ENCODE results near the gene SORCS2.
A peak's percentile ranks its signal among the peaks of the same experiment; 100 is the strongest.

The SORCS2 gene

GRCh38 chr4:7192252-7193029 is at the start of gene SORCS2:
SORCS2 (plus strand) TSS chr4:7192538.
- DNase-seq = peak; percentile 87

GRCh38 chr4:7144374-7145290 is 47.7 kb upstream of the SORCS2 start:
- no peak for DNase-seq

DNA sequence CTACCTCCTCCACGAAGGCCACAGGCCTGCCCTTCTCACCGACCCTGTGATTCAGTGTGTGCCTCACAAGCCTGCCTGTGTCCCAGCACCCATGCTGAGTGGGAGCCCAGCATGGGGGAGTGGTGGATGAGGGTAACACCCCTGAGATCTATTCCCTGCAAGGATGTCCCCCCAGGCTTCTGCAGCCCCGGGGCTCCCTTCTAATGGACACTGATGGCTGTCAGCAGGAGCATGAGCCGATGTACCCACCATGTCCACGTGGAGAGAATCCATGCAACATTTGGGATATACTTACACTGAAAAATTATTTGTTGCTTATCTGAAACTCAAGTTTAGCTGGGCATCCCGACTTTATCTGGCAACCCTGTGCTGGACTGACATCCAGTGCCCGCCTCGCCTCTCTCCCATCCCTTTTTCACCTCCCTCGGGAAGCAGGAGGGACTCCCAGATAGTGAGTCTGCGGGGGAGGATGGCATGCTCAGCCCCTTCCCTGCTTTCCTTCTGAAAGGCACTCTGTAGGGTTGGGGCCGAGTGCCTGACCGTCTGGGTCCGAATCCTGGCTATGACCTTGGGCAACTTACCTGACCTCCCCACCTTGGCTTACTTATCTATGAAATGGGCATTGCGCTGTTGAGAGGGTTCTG is 46.9 kb upstream of the SORCS2 start:
- DNase-seq = no peak

GRCh38 chr4:7146059-7146785 is 46.1 kb upstream of the SORCS2 start:
- DNase-seq = no peak

DNA sequence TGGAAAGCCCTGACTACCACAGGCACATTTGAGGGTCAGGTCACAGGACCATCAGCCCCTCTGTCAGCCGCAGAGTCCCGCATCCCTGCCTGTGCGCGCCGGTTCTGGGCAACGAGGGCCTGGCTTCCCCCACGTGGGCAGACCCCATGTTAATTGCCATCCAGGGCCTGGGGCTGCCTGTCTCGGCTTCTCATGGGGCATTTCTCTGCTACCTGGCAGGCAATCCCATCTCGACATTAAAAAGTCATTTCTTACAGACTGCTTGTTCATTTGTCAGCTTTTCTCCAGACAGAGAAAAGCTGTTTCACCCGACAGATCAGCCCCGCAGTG is 45.6 kb upstream of the SORCS2 start:
- no peak for DNase-seq

GRCh38 chr4:7147261-7147660 is 45.1 kb upstream of the SORCS2 start:
- no peak for DNase-seq

DNA sequence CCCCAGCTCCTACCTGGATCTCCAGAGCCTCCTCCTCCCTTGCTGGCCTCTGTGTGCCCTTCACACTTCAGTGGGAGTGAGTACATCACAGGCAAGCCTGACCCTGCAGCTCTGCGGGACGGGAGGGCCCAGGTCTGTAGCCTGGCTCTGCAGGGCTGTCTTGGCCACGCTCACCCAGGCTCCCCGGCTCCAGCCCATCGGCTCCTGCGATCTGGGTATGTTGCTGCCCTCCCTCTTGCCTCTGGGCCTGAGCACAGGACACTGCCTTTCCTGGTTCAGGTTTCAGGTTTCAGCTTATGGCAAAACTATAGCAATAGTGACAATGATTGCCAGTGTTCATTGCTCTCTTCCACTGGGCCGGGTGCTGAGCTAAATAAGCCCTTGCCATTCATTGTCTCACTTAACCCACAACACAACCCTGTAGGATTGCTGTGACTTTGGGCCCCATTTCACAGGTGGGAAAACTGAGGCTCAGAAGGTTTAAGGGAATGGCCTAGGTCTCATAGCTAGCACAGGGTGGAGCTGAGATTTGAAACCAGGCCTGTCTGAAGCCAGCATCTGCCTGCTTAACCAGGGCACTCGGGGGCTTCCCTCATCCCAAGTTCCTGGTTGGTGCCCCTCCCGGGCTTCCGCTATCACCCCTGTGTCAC is 44.6 kb upstream of the SORCS2 start:
- no peak for DNase-seq

- no peak for DNase-seq
These were observed 44.0 kb upstream of the SORCS2 start for GRCh38 chr4:7148337-7148736.

DNA sequence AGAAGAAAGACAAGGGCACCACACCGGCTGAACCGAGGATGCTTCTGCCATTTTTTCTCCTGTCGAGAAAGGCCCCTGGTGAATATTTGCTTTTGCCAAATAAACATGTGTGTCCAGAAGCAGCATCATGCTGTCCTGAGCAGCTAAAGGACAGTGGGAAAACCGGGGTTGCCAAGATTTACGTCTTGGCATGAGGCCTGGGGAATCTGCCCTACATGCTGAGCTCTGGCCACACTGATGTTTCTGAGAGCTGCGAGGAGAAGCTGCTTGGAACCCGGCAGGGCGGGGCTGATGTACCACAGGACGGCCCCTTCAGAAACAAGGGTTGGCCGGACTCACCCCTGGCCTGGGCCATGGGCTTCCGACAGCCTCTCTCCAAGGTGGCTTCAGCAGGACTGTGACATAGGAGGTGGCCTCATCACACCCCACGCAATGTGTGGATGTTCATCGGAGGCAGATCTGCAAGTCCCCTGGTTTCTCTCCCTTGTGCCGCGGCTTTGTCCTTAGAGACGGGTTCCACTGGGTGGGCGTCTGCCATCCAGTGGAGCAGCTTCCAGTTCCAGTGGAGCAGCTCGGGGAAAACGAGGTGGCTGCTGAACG is 42.2 kb upstream of the SORCS2 start:
- DNase-seq = no peak

DNA sequence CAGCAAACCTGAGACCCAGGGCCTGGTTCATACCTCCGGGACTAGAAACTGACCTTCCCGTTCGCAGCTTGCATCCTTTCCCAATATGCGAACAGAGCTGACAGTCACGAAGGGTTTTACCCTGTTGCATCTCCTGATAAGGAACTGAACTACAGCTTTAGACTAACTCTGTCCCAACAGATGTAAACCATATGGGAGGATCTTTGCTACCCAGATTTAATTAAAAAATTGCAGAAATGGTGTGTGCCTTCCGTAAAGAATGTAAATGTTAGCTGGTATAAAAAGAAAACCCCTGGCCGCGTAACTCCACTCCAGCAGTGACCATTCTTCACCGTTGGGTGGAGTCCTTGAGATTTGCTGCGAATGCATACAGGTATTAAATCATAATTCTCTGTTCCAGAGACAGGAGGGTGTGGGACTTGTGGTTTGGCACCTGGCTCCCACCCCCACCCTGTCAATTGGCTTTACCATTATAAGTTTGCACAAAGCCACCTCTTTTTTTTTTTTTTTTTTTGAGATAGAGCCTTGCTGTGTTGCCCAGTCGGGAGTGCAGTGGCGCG is 40.6 kb upstream of the SORCS2 start:
- DNase-seq = no peak

- peak; percentile 23 for DNase-seq
These were observed 38.6 kb upstream of the SORCS2 start for GRCh38 chr4:7153711-7154110.

- peak; percentile 20 for DNase-seq
These were observed 37.9 kb upstream of the SORCS2 start for GRCh38 chr4:7154351-7154981.

GRCh38 chr4:7155590-7156071 is 36.7 kb upstream of the SORCS2 start:
- peak; percentile 80 for DNase-seq

DNA sequence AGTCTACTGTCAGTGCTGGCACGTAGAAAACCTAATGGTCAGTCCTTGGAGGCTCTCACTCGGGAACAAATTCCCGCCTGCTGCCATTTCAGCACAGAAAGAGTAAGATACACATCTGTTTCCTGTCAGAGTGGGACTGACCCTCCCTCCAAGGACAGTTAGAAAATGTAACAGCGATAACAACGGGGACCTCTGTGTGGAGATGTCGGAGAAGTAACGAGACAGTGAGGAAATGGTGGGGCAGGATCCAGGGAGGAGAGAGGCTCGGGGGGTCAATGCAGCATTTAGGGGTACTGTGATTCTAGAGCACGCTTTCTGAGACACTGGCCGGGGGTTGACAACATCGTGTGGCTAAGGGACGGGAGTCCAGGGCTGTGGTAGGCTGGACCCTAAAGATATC is 36.0 kb upstream of the SORCS2 start:
- no peak for DNase-seq

DNA sequence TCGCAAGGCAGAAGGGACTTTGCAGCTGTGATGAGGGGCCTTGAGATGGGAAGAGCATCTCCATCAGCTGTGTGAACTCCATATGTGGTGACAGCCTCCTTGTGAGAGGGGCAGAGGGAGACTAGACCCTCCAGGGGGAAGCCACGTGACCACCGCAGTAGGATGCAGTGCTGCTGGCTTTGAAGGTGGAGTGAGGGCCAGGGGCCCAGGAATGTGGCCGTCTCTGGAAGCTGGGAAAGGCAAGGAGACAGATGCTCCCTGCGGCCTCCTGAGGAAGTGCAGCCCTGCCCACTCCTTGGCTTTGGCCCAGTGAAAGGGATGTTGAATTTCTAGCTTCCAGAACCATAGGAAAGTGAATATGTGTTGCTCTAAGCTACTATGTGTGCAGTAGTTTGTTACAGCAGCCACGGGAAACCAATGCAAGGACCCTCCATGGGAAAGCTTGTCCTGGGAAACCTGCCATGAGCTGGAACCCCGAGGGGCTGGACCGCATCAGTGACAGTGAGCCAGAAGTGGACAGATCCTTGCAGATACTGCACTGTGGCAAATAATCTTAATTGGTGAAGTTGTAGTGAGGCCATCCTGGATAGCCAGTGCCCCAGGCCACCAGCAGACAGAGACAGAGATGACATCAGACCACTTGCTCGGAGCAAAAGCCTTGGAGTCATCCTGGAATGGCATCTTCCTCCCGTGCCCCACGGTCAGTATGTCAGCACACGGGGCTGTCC is 35.4 kb upstream of the SORCS2 start:
- DNase-seq = peak; percentile 81

GRCh38 chr4:7157666-7158065 is 34.7 kb upstream of the SORCS2 start:
- peak; percentile 4 for DNase-seq

DNA sequence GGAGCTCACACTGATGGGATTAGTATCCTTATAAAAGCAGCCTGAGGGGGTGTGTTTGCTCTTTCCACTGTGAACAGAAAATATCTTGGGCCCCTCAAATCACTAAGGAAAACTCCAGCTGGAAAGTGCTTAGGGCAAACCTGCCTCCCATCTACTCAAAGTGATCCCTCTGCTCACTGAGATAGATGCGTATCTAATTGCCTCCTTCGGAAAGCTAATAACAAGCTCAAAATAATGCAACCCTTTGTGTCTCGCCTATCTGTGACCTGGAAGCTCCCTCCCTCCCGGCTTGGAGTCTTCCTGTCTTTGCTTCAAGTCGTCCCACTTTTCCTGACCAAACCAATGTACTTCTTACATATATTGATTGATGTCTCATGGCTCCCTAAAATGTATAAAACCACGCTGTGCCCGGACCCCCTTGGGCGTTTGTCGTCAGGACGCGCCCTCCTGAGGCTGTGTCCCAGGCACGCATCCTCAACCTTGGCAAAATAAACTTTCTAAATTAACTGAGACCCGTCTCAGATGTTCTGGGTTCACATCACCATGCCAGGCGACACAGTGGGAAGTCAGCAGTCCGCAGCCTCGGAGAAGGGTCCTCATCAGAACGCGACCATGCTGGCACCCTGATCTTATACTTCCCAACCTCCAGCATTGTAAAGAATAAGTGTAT is 34.1 kb upstream of the SORCS2 start:
- peak; percentile 10 for DNase-seq

DNA sequence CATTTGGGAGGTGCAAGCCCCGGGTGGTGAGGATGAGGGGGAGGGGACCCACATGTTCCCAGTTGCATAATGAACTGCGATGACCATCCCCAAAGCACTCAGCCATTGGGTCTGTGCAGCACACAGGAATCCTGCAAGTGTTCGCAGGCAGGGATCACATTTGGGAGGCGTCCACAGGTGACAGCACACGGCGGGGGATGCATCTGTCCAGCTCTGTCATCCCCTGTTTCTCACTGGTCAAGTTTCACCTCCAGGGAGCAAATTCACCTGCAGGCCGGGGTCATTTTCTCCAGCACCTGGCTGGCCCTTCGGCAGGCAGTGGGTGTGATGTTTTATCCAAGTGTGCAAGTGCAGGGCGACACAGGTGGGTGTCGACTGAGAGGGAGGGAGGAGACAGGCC is 33.3 kb upstream of the SORCS2 start:
- DNase-seq = peak; percentile 20

DNA sequence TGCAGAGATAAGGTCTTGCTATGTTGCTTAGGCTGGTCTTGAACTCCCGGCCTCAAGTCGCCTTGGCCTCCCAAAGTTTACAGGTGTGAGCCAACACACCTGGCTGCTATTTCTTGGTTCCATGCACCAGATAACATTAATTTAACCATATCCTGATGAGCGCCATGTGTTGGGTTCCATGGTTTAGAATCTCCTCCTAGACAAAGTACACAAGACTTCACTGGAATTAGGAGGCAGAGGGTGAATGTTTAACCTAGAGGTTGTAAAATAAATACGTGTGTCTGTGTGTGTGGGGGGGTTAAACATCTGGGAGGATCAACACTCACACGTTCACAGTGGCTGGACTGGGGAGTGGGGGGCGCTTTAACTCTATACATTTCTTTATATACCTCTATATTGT is 32.4 kb upstream of the SORCS2 start:
- peak; percentile 18 for DNase-seq

DNA sequence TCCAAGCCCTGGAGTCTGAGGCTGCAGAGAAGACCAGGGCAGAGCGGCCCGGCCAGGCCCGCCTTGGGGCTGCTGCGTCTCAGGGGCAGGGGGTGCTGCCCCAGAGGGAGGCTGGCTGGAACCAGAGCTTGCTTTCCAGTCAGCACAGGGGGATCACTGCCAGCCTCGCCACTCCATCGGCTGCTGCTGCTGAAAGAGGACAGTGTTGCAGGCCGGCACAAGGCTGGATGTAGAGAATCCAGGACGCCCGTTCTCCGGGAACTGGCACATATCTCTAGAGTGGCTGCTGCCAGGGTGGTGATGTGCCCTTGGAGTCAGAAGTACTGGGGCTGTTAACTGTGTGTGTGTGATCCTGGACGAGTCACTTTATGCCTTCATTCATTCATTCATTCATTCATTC is 31.9 kb upstream of the SORCS2 start:
- DNase-seq = peak; percentile 39

Data from left hindlimb (tissue), 1 donor.